GM11168 (cell line): ENCODE results near the gene UBR2.
"Not testable (repeated sequence)": the region's sequence is repeated elsewhere in the genome, so short reads cannot be mapped to it uniquely, and the experiment has no call there.

Source experiments
- in situ Hi-C: fragments of 300-500 bp; cut with MboI; formaldehyde crosslinking; loops from one replicate; pipeline ENCODE4 v1.12.0; 2022; ENCODE audit warnings: low sequenced_read_pairs; ENCODE audit not compliant: unreplicated experiment

The UBR2 gene

DNA sequence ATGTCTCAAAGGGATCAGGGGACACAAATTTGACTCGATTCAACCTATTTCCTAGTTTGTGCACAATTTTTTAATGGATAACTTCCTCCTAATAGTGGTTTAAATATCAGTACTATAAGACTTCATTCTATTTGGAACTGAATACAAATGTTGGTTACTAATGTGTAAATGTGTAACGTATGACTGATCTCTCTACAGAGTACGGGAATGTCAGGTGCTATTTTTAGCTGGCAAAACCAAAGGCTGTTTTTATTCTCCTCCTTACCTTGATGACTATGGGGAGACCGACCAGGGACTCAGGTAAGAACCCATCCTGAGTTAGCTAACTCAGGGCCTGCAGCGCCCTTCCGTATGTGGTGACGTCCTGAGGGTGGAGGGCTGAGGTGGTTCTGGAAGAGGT lies 125.5 kb downstream of the UBR2 start:
- in situ Hi-C loops: no loop called here

- in situ Hi-C loops: no loop called here
These were observed 126.4 kb downstream of the UBR2 start for GRCh38 chr6:42690151-42690702.

DNA sequence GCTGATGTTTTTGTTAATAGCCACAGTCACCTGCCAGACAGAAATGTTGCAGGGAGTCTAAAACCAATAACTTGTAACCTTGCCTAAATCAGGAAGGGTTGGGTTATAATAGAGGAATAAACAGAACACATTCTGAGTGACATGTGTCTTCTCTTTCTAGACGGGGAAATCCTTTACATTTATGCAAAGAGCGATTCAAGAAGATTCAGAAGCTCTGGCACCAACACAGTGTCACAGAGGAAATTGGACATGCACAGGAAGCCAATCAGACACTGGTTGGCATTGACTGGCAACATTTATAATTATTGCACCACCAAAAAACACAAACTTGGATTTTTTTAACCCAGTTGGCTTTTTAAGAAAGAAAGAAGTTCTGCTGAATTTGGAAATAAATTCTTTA lies 127.0 kb downstream of the UBR2 start:
- in situ Hi-C loops: no loop called here

DNA sequence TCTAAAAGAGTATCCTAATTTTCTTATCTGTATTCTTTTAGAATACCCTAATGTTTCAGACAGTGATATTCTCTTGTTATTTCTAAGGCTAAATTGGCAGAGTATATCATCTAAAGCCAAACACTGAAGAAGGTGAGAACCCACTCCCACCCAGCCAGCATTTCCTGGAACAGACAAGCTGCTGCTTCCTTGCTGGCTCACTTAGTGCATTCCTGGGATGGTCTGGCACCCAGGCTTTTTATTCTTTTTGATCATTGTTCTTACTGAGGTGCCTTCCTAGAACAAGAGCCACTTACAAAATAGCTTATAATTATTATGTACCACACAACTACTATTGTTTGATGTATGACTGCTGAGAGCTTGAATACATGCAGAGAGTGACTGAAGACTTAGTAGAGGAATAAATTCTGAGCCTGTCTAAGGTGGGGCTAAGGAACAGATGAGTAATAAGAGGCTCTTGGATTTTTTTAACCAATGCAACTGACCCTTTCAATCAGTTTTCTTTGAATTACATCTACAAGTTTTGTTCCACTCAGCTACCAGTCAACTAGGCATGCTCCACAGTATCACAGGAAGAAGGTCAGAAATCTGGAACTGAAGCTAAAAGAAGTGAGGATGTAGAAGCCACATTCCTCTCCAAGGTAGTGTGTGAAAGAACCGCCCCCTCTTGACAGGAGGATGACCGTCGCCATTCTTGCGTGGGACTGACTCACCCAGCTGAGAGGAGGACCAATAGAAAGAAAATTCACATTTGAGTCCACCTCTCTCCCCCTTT lies 128.5 kb downstream of the UBR2 start:
- in situ Hi-C loops: no loop called here

GRCh38 chr6:42693725-42694323 lies 130.0 kb downstream of the UBR2 start:
- in situ Hi-C loops: no loop called here

DNA sequence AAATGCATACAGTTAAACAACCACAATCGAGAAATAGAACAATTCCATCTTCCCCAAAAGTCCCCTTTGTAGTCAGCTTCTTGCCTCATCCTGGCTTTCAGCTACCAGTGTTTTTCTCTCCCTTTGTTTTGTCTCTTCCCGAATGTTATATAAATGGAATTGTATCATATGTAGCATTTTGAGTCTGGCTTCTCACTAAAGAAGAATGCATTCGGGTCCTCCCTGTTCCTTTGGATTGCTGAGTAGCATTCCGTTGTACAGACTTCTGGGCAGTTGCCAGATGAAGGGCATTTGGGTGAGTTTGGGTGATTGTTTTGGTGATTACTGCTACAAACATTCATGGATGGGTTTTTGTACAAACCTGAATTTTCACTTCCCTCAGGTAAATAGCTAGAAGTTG lies 130.8 kb downstream of the UBR2 start:
- in situ Hi-C loops: no loop called here

DNA sequence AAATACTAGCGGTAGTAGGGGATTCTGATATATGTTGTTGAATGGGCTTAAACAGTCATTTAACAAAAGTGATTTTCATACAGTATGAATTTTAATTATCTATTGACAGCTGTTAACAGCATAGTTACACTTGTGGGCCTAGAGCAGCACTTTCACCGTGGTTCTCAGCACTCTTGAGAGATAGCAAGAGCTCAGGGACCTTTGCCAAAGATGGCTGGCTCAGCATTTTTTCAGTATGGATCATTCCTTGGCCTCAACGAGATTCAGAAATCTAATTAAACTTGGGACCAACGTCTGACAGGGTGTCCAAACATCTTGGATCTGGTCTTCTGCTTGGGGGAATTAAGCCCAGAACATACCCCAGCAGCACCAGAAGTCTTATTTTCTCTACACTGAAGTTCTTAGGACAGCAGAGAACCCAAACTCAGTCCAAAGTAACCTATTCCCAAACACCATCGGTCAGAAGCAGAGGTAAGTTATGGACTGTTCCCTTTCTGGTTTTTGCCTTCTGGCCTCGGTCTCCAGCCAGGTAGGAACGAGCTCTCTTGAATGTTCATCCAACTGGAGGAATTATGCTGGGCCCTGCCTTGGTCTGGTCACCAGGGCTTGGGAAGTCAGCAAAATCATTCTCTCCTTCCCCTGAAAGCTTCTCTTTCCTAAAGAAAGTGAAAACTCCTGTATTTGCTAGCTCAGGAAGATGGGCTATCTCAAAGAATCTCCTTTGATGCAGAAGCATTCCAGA lies 132.9 kb downstream of the UBR2 start:
- in situ Hi-C loops: no loop called here

GRCh38 chr6:42697268-42697655 lies 133.4 kb downstream of the UBR2 start:
- in situ Hi-C loops: no loop called here

DNA sequence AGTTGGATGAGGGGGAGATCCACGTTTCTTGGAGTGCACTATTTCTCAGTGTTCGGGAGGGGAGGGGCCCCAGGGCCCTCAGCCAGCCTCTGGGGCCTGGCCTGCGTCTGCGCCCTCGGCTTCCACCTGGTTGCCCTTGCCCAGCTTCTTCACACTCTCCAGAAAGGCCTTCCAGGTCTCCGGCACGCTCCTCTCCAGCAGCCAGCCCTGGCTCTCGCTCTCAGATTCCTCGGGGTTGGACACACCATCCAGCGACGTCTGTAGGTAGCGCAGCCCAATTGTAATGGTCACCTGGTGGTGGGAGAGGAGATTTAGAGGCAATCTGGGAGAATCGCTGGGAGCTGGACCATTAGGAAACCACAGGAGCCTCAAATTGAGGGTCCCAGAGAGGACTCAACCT lies 134.4 kb downstream of the UBR2 start:
- in situ Hi-C loops: no loop called here

GRCh38 chr6:42702200-42702599 lies 138.4 kb downstream of the UBR2 start:
- in situ Hi-C loops: no loop called here

DNA sequence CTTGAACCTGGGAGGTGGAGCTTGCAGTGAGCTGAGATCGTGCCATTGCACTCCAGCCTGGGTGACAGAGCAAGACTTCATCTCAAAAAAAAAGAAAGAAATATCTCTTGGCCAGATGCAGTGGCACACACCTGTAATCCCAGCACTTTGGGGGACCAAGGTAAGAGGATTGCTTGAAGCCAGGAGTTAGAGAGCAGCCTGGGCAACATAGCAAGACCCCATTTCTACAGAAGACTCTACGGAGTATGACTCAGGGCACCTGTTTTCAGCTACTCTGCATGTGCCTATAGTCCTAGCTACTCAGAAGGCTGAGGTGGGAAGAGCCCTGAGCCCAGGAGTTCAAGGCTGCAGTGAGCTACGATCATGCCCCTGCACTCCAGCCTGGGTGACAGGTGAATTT lies 139.0 kb downstream of the UBR2 start:
- in situ Hi-C loops: not testable (repeated sequence)

DNA sequence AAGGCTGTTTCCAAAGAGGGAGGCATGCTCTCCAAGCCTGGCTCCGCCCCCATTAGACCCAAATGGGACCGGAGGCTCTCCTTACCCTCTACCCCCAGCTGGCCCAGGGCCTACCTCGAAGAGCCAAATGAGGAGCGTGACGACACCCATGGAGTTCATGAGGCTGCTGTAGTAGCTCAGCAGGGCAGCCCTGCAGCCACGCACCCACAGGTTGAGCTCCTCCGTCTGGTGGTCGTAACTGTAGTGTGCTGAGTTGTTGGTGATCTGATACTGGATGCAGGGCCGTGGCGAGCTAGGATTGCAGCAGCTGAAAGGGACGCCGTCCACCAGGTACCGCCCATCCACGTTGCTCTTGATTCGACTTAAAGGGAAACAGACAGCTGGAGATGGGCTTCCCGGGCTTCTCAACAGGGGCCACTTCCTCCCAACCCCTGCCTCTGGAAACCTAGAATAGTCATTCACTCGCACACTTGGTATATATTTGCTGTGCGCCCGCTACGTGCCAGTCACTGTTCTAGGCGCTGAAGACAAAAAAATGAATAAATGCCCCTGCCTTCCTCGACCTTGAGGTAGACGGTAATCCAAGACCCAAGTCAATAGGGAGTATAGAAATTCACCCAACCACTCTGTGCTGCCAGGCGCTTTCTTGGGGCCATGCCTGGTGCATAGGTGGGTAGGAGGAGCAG lies 140.6 kb downstream of the UBR2 start:
- in situ Hi-C loops: no loop called here

- in situ Hi-C loops: no loop called here
These were observed 141.1 kb downstream of the UBR2 start for GRCh38 chr6:42704937-42705374.

DNA sequence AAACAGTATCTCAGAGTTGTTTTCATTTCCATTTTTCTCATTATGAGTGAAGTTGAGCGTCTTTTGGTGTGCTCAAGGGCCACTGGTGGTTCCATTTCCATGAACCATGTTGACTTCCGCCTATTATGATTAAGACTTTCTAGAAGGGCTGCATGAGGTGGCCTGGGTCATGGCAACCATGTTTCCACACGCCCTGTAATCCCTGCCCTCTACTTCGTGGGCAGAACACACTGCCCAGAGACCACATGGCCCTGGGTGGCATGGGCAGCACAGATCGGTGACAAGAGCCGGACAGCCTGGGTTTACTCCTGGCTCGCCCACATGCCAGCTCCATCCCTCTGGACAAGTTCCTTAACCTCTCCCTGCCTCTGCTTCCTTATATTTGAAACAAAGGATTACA lies 143.8 kb downstream of the UBR2 start:
- in situ Hi-C loops: no loop called here

DNA sequence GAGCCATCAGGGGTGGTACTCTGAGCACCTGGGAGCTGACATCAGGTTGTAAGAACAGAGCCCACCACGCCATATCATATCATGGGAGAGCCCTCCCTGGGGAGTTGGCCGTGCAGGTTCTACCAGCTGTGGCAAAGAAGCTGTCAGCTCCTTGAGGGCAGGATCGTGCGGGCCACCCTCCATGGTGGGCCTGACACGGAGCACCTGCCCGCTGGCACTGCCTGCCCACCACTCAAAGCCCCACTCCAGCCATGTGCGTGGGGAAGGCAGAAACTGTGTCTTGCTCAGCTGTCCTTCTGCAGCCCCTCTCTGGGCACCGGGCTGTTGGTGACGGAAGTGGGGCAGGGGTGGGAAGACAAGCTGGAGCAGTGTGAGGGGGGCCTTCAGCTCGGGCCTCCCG lies 144.3 kb downstream of the UBR2 start:
- in situ Hi-C loops: no loop called here

DNA sequence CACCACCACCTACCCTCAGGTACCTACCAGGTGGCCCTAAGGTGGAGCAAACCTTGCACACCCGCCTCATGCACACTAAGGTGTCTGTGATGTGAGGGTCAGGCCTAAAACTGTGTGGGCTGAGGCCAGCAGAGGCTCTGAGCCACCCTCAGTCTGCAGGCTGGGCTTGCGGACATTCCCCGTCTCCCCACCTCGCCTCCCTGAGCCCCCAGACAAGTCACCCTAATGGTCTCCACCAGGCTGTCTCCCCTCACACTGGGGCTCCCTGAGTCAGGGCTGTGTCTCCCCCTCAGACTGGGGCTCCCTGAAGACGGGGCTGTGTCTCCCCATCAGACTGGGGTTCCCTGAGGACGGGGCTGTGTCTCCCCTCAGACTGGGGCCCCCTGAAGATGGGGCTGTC lies 146.0 kb downstream of the UBR2 start:
- in situ Hi-C loops: no loop called here

GRCh38 chr6:42710316-42710715 lies 146.5 kb downstream of the UBR2 start:
- in situ Hi-C loops: no loop called here

GRCh38 chr6:42711930-42712329 lies 148.1 kb downstream of the UBR2 start:
- in situ Hi-C loops: no loop called here

- in situ Hi-C loops: no loop called here
These were observed 150.4 kb downstream of the UBR2 start for GRCh38 chr6:42714098-42714761.

DNA sequence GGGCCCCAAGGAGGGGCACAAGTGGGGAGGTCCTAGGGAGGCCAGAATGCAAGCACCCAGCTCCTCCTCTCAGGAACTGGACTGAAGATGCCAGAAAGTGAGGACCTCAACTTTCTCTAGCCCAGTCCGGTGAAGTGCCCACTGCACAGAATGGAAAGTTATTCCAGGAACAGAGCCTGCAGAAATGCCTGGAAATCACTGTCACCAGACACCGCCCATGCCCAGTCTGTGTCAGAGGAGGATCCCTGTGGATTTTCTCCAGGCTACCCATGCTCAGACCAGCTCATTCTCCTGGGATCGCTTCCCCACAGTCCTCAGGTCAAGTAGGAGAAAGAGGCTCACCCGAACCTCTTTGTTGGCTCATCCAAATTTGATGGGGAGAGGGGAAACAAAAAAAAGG lies 152.0 kb downstream of the UBR2 start:
- in situ Hi-C loops: no loop called here
